ENCODE measurements around the gene ATOH8.
"Not testable (repeated sequence)": the region's sequence is repeated elsewhere in the genome, so short reads cannot be mapped to it uniquely, and the experiment has no call there.

The ATOH8 gene

GRCh38 chr2:85711578-85712060 lies 42.2 kb upstream of the ATOH8 start:
- H3K9ac ChIP-seq (ENCODE audit: low read depth, low read length), result no peak overlapping the region
- H3K4me3 ChIP-seq (ENCODE audit: low read length), result no peak overlapping the region
- no peaks in the 10 kb centered on the region for H3K4me1 ChIP-seq (ENCODE audit: insufficient read depth, low read length)
- H3K27me3 ChIP-seq (ENCODE audit: insufficient read depth, low read length), result peaks cover 9% of the 10 kb centered on the region
- no peaks in the 10 kb centered on the region for H3K9me3 ChIP-seq (ENCODE audit: insufficient read depth, low read depth, low read length)
- no peaks in the 10 kb centered on the region for H3K36me3 ChIP-seq (ENCODE audit: insufficient read depth, low read depth, low read length)
- H3K27ac ChIP-seq (ENCODE audit: low read length), result no peak overlapping the region

GRCh38 chr2:85712336-85712735 lies 41.5 kb upstream of the ATOH8 start:
- Histone ChIP-seq H3K27me3 (ENCODE audit: insufficient read depth, low read length) (peaks cover 8% of the 10 kb centered on the region), H3K4me1 (ENCODE audit: insufficient read depth, low read length) (no peaks in the 10 kb centered on the region), H3K36me3 (ENCODE audit: insufficient read depth, low read depth, low read length) (no peaks in the 10 kb centered on the region), H3K9ac (ENCODE audit: low read depth, low read length) (no peak overlapping the region), H3K9me3 (ENCODE audit: insufficient read depth, low read depth, low read length) (no peaks in the 10 kb centered on the region), H3K4me3 (ENCODE audit: low read length) (no peak overlapping the region), H3K27ac (ENCODE audit: low read length) (no peak overlapping the region)

GRCh38 chr2:85712849-85713612 lies 40.8 kb upstream of the ATOH8 start:
- H3K36me3 ChIP-seq (ENCODE audit: insufficient read depth, low read depth, low read length), result no peaks in the 10 kb centered on the region
- H3K4me3 ChIP-seq (ENCODE audit: low read length), result no peak overlapping the region
- H3K9me3 ChIP-seq (ENCODE audit: insufficient read depth, low read depth, low read length), result no peaks in the 10 kb centered on the region
- no peak overlapping the region for H3K9ac ChIP-seq (ENCODE audit: low read depth, low read length)
- H3K27ac ChIP-seq (ENCODE audit: low read length), result no peak overlapping the region
- no peaks in the 10 kb centered on the region; the same call in 1 of the 2 replicates for H3K4me1 ChIP-seq (ENCODE audit: insufficient read depth, low read length)
- peaks cover 1% of the 10 kb centered on the region for H3K27me3 ChIP-seq (ENCODE audit: insufficient read depth, low read length)

- Histone ChIP-seq H3K27me3 (ENCODE audit: insufficient read depth, low read length) (no peaks in the 10 kb centered on the region; the same call in 1 of the 2 replicates), H3K36me3 (ENCODE audit: insufficient read depth, low read depth, low read length) (no peaks in the 10 kb centered on the region), H3K4me3 (ENCODE audit: low read length) (no peak overlapping the region), H3K27ac (ENCODE audit: low read length) (no peak overlapping the region), H3K9me3 (ENCODE audit: insufficient read depth, low read depth, low read length) (no peaks in the 10 kb centered on the region), H3K4me1 (ENCODE audit: insufficient read depth, low read length) (no peaks in the 10 kb centered on the region; the same call in 1 of the 2 replicates), H3K9ac (ENCODE audit: low read depth, low read length) (no peak overlapping the region)
Observed at GRCh38 chr2:85713836-85714235, 40.0 kb upstream of the ATOH8 start.

GRCh38 chr2:85714421-85714820 lies 39.4 kb upstream of the ATOH8 start:
- not testable (repeated sequence) for H3K9ac ChIP-seq (ENCODE audit: low read depth, low read length); H3K4me1 ChIP-seq (ENCODE audit: insufficient read depth, low read length); H3K27me3 ChIP-seq (ENCODE audit: insufficient read depth, low read length); H3K36me3 ChIP-seq (ENCODE audit: insufficient read depth, low read depth, low read length); H3K4me3 ChIP-seq (ENCODE audit: low read length); H3K27ac ChIP-seq (ENCODE audit: low read length); H3K9me3 ChIP-seq (ENCODE audit: insufficient read depth, low read depth, low read length)

GRCh38 chr2:85714841-85715240 lies 39.0 kb upstream of the ATOH8 start:
- Histone ChIP-seq H3K27me3 (ENCODE audit: insufficient read depth, low read length) (no peaks in the 10 kb centered on the region; the same call in 1 of the 2 replicates), H3K36me3 (ENCODE audit: insufficient read depth, low read depth, low read length) (no peaks in the 10 kb centered on the region), H3K9me3 (ENCODE audit: insufficient read depth, low read depth, low read length) (no peaks in the 10 kb centered on the region), H3K27ac (ENCODE audit: low read length) (no peak overlapping the region), H3K4me3 (ENCODE audit: low read length) (no peak overlapping the region), H3K4me1 (ENCODE audit: insufficient read depth, low read length) (no peaks in the 10 kb centered on the region; the same call in 1 of the 2 replicates), H3K9ac (ENCODE audit: low read depth, low read length) (no peak overlapping the region)

GRCh38 chr2:85716346-85716914 lies 37.4 kb upstream of the ATOH8 start:
- H3K27ac ChIP-seq (ENCODE audit: low read length), result no peak overlapping the region
- no peaks in the 10 kb centered on the region; the same call in 1 of the 2 replicates for H3K27me3 ChIP-seq (ENCODE audit: insufficient read depth, low read length)
- no peak overlapping the region for H3K9ac ChIP-seq (ENCODE audit: low read depth, low read length)
- no peak overlapping the region for H3K4me3 ChIP-seq (ENCODE audit: low read length)
- no peaks in the 10 kb centered on the region; the same call in 1 of the 2 replicates for H3K4me1 ChIP-seq (ENCODE audit: insufficient read depth, low read length)
- no peaks in the 10 kb centered on the region for H3K9me3 ChIP-seq (ENCODE audit: insufficient read depth, low read depth, low read length)
- no peaks in the 10 kb centered on the region for H3K36me3 ChIP-seq (ENCODE audit: insufficient read depth, low read depth, low read length)

- Histone ChIP-seq H3K27me3 (ENCODE audit: insufficient read depth, low read length) (no peaks in the 10 kb centered on the region), H3K36me3 (ENCODE audit: insufficient read depth, low read depth, low read length) (no peaks in the 10 kb centered on the region), H3K27ac (ENCODE audit: low read length) (no peak overlapping the region), H3K4me1 (ENCODE audit: insufficient read depth, low read length) (no peaks in the 10 kb centered on the region; the same call in 1 of the 2 replicates), H3K9me3 (ENCODE audit: insufficient read depth, low read depth, low read length) (no peaks in the 10 kb centered on the region), H3K9ac (ENCODE audit: low read depth, low read length) (no peak overlapping the region), H3K4me3 (ENCODE audit: low read length) (no peak overlapping the region)
Observed at GRCh38 chr2:85717308-85718008, 36.3 kb upstream of the ATOH8 start.

GRCh38 chr2:85718009-85718391 lies 35.8 kb upstream of the ATOH8 start:
- Histone ChIP-seq H3K9ac (ENCODE audit: low read depth, low read length) (no peak overlapping the region), H3K4me3 (ENCODE audit: low read length) (no peak overlapping the region), H3K4me1 (ENCODE audit: insufficient read depth, low read length) (no peaks in the 10 kb centered on the region; the same call in 1 of the 2 replicates), H3K9me3 (ENCODE audit: insufficient read depth, low read depth, low read length) (no peaks in the 10 kb centered on the region), H3K36me3 (ENCODE audit: insufficient read depth, low read depth, low read length) (no peaks in the 10 kb centered on the region), H3K27ac (ENCODE audit: low read length) (no peak overlapping the region), H3K27me3 (ENCODE audit: insufficient read depth, low read length) (no peaks in the 10 kb centered on the region)

GRCh38 chr2:85718885-85719492 lies 34.8 kb upstream of the ATOH8 start:
- Histone ChIP-seq H3K9me3 (ENCODE audit: insufficient read depth, low read depth, low read length) (no peaks in the 10 kb centered on the region), H3K36me3 (ENCODE audit: insufficient read depth, low read depth, low read length) (no peaks in the 10 kb centered on the region), H3K9ac (ENCODE audit: low read depth, low read length) (no peak overlapping the region), H3K27me3 (ENCODE audit: insufficient read depth, low read length) (no peaks in the 10 kb centered on the region), H3K4me1 (ENCODE audit: insufficient read depth, low read length) (no peaks in the 10 kb centered on the region; the same call in 1 of the 2 replicates), H3K27ac (ENCODE audit: low read length) (no peak overlapping the region), H3K4me3 (ENCODE audit: low read length) (no peak overlapping the region)

- no peak overlapping the region for H3K27ac ChIP-seq (ENCODE audit: low read length)
- no peaks in the 10 kb centered on the region for H3K9me3 ChIP-seq (ENCODE audit: insufficient read depth, low read depth, low read length)
Observed at GRCh38 chr2:85719609-85720240, 34.1 kb upstream of the ATOH8 start.

More at GRCh38 chr2:85719609-85720240, 34.1 kb upstream of the ATOH8 start:
- Histone ChIP-seq H3K36me3 (ENCODE audit: insufficient read depth, low read depth, low read length) (no peaks in the 10 kb centered on the region), H3K4me3 (ENCODE audit: low read length) (no peak overlapping the region), H3K9ac (ENCODE audit: low read depth, low read length) (no peak overlapping the region), H3K4me1 (ENCODE audit: insufficient read depth, low read length) (no peaks in the 10 kb centered on the region; the same call in 1 of the 2 replicates), H3K27me3 (ENCODE audit: insufficient read depth, low read length) (no peaks in the 10 kb centered on the region)
